Gastrocnemius medialis (tissue), 4 donors: ENCODE measurements around the gene TOMM20.

Source experiments
- POLR2A ChIP-seq, 2 donors: fragments of 450-650 bp; IDR thresholded peaks; one replicate each; pipeline ENCODE4 v1.6.1; 2017; ENCODE audit warnings: antibody characterized with exemption in 2 of 2, mild to moderate bottlenecking in 2 of 2, moderate library complexity in 2 of 2
- TF ChIP-seq, protein P1 (sequence below), 5 experiments: fragments of 450-650 bp in 3 of 5; fragments of 200-600 bp in 2 of 5; sonication (generic) in 2 of 5; IDR thresholded peaks in 4 of 5; conservative IDR thresholded peaks in 1 of 5; 1 replicate in 4 of 5; 2 replicates in 1 of 5; pipeline ENCODE4 v1.5.1; 2016 to 2019; ENCODE audit warnings: antibody characterized with exemption in 5 of 5, mild to moderate bottlenecking in 3 of 5, moderate library complexity in 3 of 5

- TF ChIP-seq, protein P1, sequence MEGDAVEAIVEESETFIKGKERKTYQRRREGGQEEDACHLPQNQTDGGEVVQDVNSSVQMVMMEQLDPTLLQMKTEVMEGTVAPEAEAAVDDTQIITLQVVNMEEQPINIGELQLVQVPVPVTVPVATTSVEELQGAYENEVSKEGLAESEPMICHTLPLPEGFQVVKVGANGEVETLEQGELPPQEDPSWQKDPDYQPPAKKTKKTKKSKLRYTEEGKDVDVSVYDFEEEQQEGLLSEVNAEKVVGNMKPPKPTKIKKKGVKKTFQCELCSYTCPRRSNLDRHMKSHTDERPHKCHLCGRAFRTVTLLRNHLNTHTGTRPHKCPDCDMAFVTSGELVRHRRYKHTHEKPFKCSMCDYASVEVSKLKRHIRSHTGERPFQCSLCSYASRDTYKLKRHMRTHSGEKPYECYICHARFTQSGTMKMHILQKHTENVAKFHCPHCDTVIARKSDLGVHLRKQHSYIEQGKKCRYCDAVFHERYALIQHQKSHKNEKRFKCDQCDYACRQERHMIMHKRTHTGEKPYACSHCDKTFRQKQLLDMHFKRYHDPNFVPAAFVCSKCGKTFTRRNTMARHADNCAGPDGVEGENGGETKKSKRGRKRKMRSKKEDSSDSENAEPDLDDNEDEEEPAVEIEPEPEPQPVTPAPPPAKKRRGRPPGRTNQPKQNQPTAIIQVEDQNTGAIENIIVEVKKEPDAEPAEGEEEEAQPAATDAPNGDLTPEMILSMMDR (IDR thresholded peaks at IDR 0.05 in 4 of 5, conservative IDR thresholded peaks at IDR 0.05 in 1 of 5) = no peak
- TF ChIP-seq POLR2A (IDR thresholded peaks at IDR 0.05) = no peak
Measured at GRCh38 chr1:235101558-235102258, 26.9 kb downstream of the TOMM20 start.
